CD14-positive monocyte (primary cell): ENCODE measurements around the gene MYOD1. TPM values are rescaled to one million over a fixed set of nuclear protein-coding genes. Genes with fewer than 3 reads are reported as not detected.

Experiments used
- DNase-seq, 3 donors: peaks; one replicate each; pipeline ENCODE4 v3.0.0-alpha.2; 2011 to 2022
- H2AFZ ChIP-seq: 2 replicates; pipeline ENCODE4 v1.6.0; 2012; ENCODE audit warnings: mild to moderate bottlenecking, low read depth, low read length, inconsistent platforms; ENCODE audit not compliant: insufficient read depth, poor library complexity, severe bottlenecking
- H3K27ac ChIP-seq, 2 donors: 1 replicate in 1 of 2; 2 replicates in 1 of 2; pipeline ENCODE4 v1.5.1; 2012 to 2013; ENCODE audit warnings: low read length in 2 of 2, control low read depth in 1 of 2, inconsistent platforms in 1 of 2, low read depth in 1 of 2, mild to moderate bottlenecking in 1 of 2
- H3K27me3 ChIP-seq, 2 donors: one replicate each; pipeline versions ENCODE4 v1.6.0 to v1.6.1; 2011 to 2013; ENCODE audit warnings: low read length in 2 of 2; ENCODE audit not compliant: control insufficient read depth in 2 of 2, insufficient read depth in 2 of 2
- H3K36me3 ChIP-seq, 2 donors: replicated peaks in 1 of 2; 1 replicate in 1 of 2; 2 replicates in 1 of 2; pipeline versions ENCODE4 v1.5.1 to v1.6.1; 2012 to 2013; ENCODE audit warnings: low read length in 2 of 2, control low read depth in 1 of 2, inconsistent platforms in 1 of 2, mild to moderate bottlenecking in 1 of 2; ENCODE audit not compliant: insufficient read depth in 2 of 2, control insufficient read depth in 1 of 2
- H3K4me1 ChIP-seq, 2 donors: 1 replicate in 1 of 2; 2 replicates in 1 of 2; pipeline versions ENCODE4 v1.5.1 to v1.6.1; 2012 to 2013; ENCODE audit warnings: low read length in 2 of 2, control low read depth in 1 of 2, inconsistent platforms in 1 of 2, mild to moderate bottlenecking in 1 of 2, moderate library complexity in 1 of 2; ENCODE audit not compliant: insufficient read depth in 2 of 2, control insufficient read depth in 1 of 2
- H3K4me2 ChIP-seq: replicated peaks from 2 replicates; pipeline ENCODE3; 2012; ENCODE audit warnings: low read length, moderate library complexity, mild to moderate bottlenecking; ENCODE audit not compliant: poor library complexity, severe bottlenecking; ENCODE audit errors: extremely low read depth
- H3K4me3 ChIP-seq, 3 experiments: fragments of 200-600 bp in 1 of 3; sonication (generic) in 1 of 3; replicated peaks in 1 of 3; 1 replicate in 2 of 3; 2 replicates in 1 of 3; pipeline ENCODE4 v1.5.1; 2011 to 2013; ENCODE audit warnings: low read length in 3 of 3, mild to moderate bottlenecking in 3 of 3, control low read depth in 2 of 3, low read depth in 2 of 3, inconsistent platforms in 1 of 3, moderate library complexity in 1 of 3
- H3K79me2 ChIP-seq: 2 replicates; pipeline ENCODE4 v1.6.0; 2012; ENCODE audit warnings: mild to moderate bottlenecking, control low read depth, inconsistent platforms, low read length, moderate library complexity; ENCODE audit not compliant: insufficient read depth
- H3K9ac ChIP-seq: 2 replicates; pipeline ENCODE4 v1.6.0; 2017; ENCODE audit warnings: low read length, mild to moderate bottlenecking; ENCODE audit not compliant: insufficient read depth, poor library complexity, severe bottlenecking
- H3K9me3 ChIP-seq, 2 donors: replicated peaks in 1 of 2; 1 replicate in 1 of 2; 2 replicates in 1 of 2; pipeline versions ENCODE4 v1.5.1 to v1.6.1; 2012 to 2013; ENCODE audit warnings: low read length in 2 of 2, control low read depth in 1 of 2; ENCODE audit not compliant: control insufficient read depth in 1 of 2, insufficient read depth in 1 of 2
- H4K20me1 ChIP-seq: 2 replicates; pipeline ENCODE4 v1.6.0; 2012; ENCODE audit warnings: mild to moderate bottlenecking, low read length, control low read depth, moderate library complexity; ENCODE audit not compliant: insufficient read depth
- H3K27ac Mint-ChIP-seq, 7 donors: one replicate each; pipeline ENCODE4 v1.8.0; 2020; ENCODE audit warnings: mild to moderate bottlenecking in 7 of 7, mixed read lengths in 7 of 7, moderate library complexity in 6 of 7, inconsistent platforms in 2 of 7
- H3K27me3 Mint-ChIP-seq, 3 donors: one replicate each; pipeline ENCODE4 v1.8.0; 2021 to 2022; ENCODE audit warnings: low read depth in 3 of 3, mild to moderate bottlenecking in 3 of 3, mixed read lengths in 3 of 3, moderate library complexity in 3 of 3, inconsistent platforms in 1 of 3
- H3K36me3 Mint-ChIP-seq, 2 donors: one replicate each; pipeline ENCODE4 v1.8.0; 2020; ENCODE audit warnings: mixed read lengths in 2 of 2, inconsistent platforms in 1 of 2, mild to moderate bottlenecking in 1 of 2
- H3K4me1 Mint-ChIP-seq: one replicate; pipeline ENCODE4 v1.8.0; 2020; ENCODE audit warnings: mild to moderate bottlenecking, mixed read lengths
- H3K4me3 Mint-ChIP-seq, 2 donors: one replicate each; pipeline ENCODE4 v1.8.0; 2020; ENCODE audit warnings: mild to moderate bottlenecking in 2 of 2, mixed read lengths in 2 of 2, moderate library complexity in 1 of 2
- H3K9me3 Mint-ChIP-seq, 7 donors: one replicate each; pipeline ENCODE4 v1.8.0; 2020 to 2022; ENCODE audit warnings: mixed read lengths in 7 of 7, mild to moderate bottlenecking in 6 of 7, moderate library complexity in 6 of 7, inconsistent platforms in 2 of 7
- CTCF ChIP-seq: fragments of 200-600 bp; IDR thresholded peaks from one replicate; pipeline ENCODE4 v1.8.0; 2022; ENCODE audit warnings: antibody characterized with exemption, mild to moderate bottlenecking
- WGBS: methylation state at CpG from one replicate; pipeline ENCODE4 v1.1.5; 2013; ENCODE audit warnings: missing lambda C conversion rate; ENCODE audit not compliant: insufficient coverage; 5-methylcytosine and 5-hydroxymethylcytosine counted together
- intact Hi-C, 2 donors: fragments of 100-400 bp; cut with micrococcal nuclease; formaldehyde crosslinking; loops; one replicate each; pipeline versions ENCODE4 v1.15.0 to v1.15.1; 2023
- polyA plus RNA-seq, 3 donors: library from polyadenylated mRNA; depleted of rRNA in 1 of 3; unstranded in 2 of 3; stranded (reverse) in 1 of 3; fragments of 300-500 nt in 2 of 3; fragments of >200 nt in 1 of 3; fragmentation: Illumina TruSeq in 2 of 3; gene quantifications; 1 replicate in 2 of 3; 2 replicates in 1 of 3; pipeline ENCODE4 v1.2.3, GENCODE V29; 2012 to 2021

The MYOD1 gene
- polyA plus RNA-seq, 3 donors = not detected

- H3K4me3 ChIP-seq = no peak overlapping the region
- H3K36me3 ChIP-seq = no peaks in the 10 kb centered on the region
- Mint-ChIP-seq H3K27ac (no peak overlapping the region), H3K36me3 (no peaks in the 10 kb centered on the region), H3K9me3 (peaks cover 0 to 9% (median 4%) of the 10 kb centered on the region in 7 donors), H3K27me3 (peaks cover 5 to 16% (median 10%) of the 10 kb centered on the region in 3 donors), H3K4me3 (no peak overlapping the region), H3K4me1 (no peaks in the 10 kb centered on the region)
- H3K4me2 ChIP-seq = no peak overlapping the region
- no peak for DNase-seq
- WGBS = 75% methylated on average over 1 of the region's 5 CpGs
- H4K20me1 ChIP-seq = no peaks in the 10 kb centered on the region
- H3K9me3 ChIP-seq = no peaks in the 10 kb centered on the region
- H2AFZ ChIP-seq = no peak overlapping the region
- H3K79me2 ChIP-seq = no peaks in the 10 kb centered on the region
- peaks cover 0 to under 1% of the 10 kb centered on the region in 2 donors for H3K27me3 ChIP-seq
- H3K27ac ChIP-seq = no peak overlapping the region
- no peak overlapping the region for H3K9ac ChIP-seq
- intact Hi-C loops = no loop called here
- no peak for TF ChIP-seq CTCF
- no peaks in the 10 kb centered on the region for H3K4me1 ChIP-seq
Observed at GRCh38 chr11:17702876-17703275, 16.5 kb upstream of the MYOD1 start.

GRCh38 chr11:17703951-17704350 lies 15.4 kb upstream of the MYOD1 start:
- Histone ChIP-seq H3K9ac (no peak overlapping the region), H3K36me3 (no peaks in the 10 kb centered on the region), H3K4me3 (no peak overlapping the region), H4K20me1 (no peaks in the 10 kb centered on the region), H3K4me1 (no peaks in the 10 kb centered on the region), H3K79me2 (no peaks in the 10 kb centered on the region), H2AFZ (no peak overlapping the region), H3K9me3 (no peaks in the 10 kb centered on the region), H3K27ac (no peak overlapping the region), H3K4me2 (no peak overlapping the region), H3K27me3 (no peaks in the 10 kb centered on the region)
- DNase-seq = peak in 1 of 3 donors; percentile 22
- WGBS = 71% methylated on average over 1 of the region's 2 CpGs
- H3K4me1 Mint-ChIP-seq = no peaks in the 10 kb centered on the region
- no peaks in the 10 kb centered on the region for H3K36me3 Mint-ChIP-seq
- intact Hi-C loops = no loop called here
- no peak for TF ChIP-seq CTCF
- no peak overlapping the region for H3K27ac Mint-ChIP-seq
- H3K9me3 Mint-ChIP-seq = peaks cover 0 to 9% (median 4%) of the 10 kb centered on the region in 7 donors
- H3K27me3 Mint-ChIP-seq = peaks cover 7 to 11% (median 8%) of the 10 kb centered on the region in 3 donors
- H3K4me3 Mint-ChIP-seq = no peak overlapping the region
